ENCODE measurements around the gene NEU2. TPM values are rescaled to one million over a fixed set of nuclear protein-coding genes. Genes with fewer than 3 reads are reported as not detected.

Gene NEU2
- total RNA-seq, 3 donors from 2014 or later (not counting 1 experiment from before 2014, with no cell fraction given), result not detected

DNA sequence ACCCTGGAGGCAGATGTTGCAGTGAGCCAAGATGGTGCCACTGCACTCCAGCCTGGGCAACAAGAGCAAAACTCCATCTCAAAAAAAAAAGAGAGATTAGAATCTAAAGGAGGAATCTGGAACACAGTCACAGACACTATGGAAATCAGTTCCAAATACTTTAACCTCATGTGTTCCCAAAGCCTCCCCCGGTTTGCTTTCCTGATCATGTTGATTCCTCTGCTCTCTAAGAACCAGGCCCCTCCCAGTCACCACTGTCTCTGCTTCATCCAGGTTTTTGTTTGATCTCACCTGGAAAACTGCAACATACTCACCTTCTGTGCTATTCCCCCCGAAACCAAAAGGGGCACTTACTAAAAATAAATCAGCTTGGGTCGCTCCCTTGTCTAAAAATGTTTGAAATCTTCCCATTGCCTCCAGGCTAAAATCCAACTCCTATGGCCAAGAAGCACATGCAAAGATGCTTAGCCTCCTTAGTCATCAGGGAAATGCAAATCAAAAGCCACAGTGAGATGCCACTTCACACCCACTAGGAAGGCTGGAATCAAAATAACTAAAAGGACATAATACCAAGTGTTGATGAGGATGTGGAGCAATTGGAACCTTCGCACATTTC, 6.2 kb upstream of the NEU2 start:
- Mint-ChIP-seq H3K27ac (no peak overlapping the region), H3K4me1 (no peaks in the 10 kb centered on the region), H3K9me3 (no peaks in the 10 kb centered on the region), H3K4me3 (no peak overlapping the region), H3K27me3 (ENCODE audit: low read depth in 2 of 2) (no peaks in the 10 kb centered on the region), H3K36me3 (no peaks in the 10 kb centered on the region)
- intact Hi-C loops (cut with micrococcal nuclease), result loop anchor here (10.0 kb wide), 1 partner anchor 422 kb away; no protein-coding TSS in a partner anchor
- no peaks in the 10 kb centered on the region for H3K36me3 ChIP-seq (ENCODE audit: control insufficient read depth, insufficient read depth, low read length)
- WGBS (ENCODE audit: insufficient coverage), result 95% methylated on average over 4 of the region's 4 CpGs
- TF ChIP-seq, protein P1, sequence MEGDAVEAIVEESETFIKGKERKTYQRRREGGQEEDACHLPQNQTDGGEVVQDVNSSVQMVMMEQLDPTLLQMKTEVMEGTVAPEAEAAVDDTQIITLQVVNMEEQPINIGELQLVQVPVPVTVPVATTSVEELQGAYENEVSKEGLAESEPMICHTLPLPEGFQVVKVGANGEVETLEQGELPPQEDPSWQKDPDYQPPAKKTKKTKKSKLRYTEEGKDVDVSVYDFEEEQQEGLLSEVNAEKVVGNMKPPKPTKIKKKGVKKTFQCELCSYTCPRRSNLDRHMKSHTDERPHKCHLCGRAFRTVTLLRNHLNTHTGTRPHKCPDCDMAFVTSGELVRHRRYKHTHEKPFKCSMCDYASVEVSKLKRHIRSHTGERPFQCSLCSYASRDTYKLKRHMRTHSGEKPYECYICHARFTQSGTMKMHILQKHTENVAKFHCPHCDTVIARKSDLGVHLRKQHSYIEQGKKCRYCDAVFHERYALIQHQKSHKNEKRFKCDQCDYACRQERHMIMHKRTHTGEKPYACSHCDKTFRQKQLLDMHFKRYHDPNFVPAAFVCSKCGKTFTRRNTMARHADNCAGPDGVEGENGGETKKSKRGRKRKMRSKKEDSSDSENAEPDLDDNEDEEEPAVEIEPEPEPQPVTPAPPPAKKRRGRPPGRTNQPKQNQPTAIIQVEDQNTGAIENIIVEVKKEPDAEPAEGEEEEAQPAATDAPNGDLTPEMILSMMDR (IDR thresholded peaks at IDR 0.05), result no peak
- no peaks in the 10 kb centered on the region for H3K9me3 ChIP-seq (ENCODE audit: control insufficient read depth, insufficient read depth, low read length)
- no peak overlapping the region for H3K27ac ChIP-seq (ENCODE audit: low read length)
- DNase-seq, result no peak
- no peak for ATAC-seq
- H3K4me1 ChIP-seq (ENCODE audit: control insufficient read depth, insufficient read depth, low read length), result no peaks in the 10 kb centered on the region
- no peak overlapping the region for H3K4me3 ChIP-seq (ENCODE audit: low read length)
- H3K27me3 ChIP-seq (ENCODE audit: control insufficient read depth, insufficient read depth, low read length), result no peaks in the 10 kb centered on the region

DNA sequence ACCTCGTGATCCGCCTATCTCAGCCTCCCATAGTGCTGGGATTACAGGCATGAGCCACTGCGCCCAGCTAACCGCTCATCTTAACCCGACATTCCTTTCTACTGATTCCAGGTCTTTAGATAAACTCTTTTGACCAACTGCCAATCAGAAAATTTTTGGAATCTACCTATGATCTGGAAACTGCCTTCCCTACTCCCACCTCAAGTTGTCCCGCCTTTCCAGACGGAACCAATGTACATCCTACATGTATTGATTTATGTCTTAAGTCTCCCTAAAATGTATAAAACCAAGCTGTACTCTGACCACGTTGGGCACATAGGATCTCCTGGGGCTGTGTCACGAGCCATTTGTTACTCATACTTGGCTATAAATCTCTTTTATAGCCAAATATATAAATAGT, 3.2 kb upstream of the NEU2 start:
- no peaks in the 10 kb centered on the region for H3K27me3 Mint-ChIP-seq (ENCODE audit: low read depth in 2 of 2)
- DNase-seq (no peak), ATAC-seq (no peak)
- H3K36me3 Mint-ChIP-seq, result no peaks in the 10 kb centered on the region
- intact Hi-C loops (cut with micrococcal nuclease), result loop anchor here (10.0 kb wide), 1 partner anchor 425 kb away; no protein-coding TSS in a partner anchor
- H3K9me3 ChIP-seq (ENCODE audit: control insufficient read depth, insufficient read depth, low read length), result no peaks in the 10 kb centered on the region
- no peak overlapping the region for H3K27ac Mint-ChIP-seq
- H3K4me1 Mint-ChIP-seq, result no peaks in the 10 kb centered on the region
- H3K36me3 ChIP-seq (ENCODE audit: control insufficient read depth, insufficient read depth, low read length), result no peaks in the 10 kb centered on the region
- no peak overlapping the region for H3K27ac ChIP-seq (ENCODE audit: low read length)
- H3K27me3 ChIP-seq (ENCODE audit: control insufficient read depth, insufficient read depth, low read length), result no peaks in the 10 kb centered on the region
- no peak overlapping the region for H3K4me3 ChIP-seq (ENCODE audit: low read length)
- H3K4me3 Mint-ChIP-seq, result no peak overlapping the region
- H3K9me3 Mint-ChIP-seq, result no peaks in the 10 kb centered on the region
- H3K4me1 ChIP-seq (ENCODE audit: control insufficient read depth, insufficient read depth, low read length), result no peaks in the 10 kb centered on the region
- WGBS (ENCODE audit: insufficient coverage), result 98% methylated on average over 8 of the region's 9 CpGs
- TF ChIP-seq, protein P1 (IDR thresholded peaks at IDR 0.05), result no peak

DNA sequence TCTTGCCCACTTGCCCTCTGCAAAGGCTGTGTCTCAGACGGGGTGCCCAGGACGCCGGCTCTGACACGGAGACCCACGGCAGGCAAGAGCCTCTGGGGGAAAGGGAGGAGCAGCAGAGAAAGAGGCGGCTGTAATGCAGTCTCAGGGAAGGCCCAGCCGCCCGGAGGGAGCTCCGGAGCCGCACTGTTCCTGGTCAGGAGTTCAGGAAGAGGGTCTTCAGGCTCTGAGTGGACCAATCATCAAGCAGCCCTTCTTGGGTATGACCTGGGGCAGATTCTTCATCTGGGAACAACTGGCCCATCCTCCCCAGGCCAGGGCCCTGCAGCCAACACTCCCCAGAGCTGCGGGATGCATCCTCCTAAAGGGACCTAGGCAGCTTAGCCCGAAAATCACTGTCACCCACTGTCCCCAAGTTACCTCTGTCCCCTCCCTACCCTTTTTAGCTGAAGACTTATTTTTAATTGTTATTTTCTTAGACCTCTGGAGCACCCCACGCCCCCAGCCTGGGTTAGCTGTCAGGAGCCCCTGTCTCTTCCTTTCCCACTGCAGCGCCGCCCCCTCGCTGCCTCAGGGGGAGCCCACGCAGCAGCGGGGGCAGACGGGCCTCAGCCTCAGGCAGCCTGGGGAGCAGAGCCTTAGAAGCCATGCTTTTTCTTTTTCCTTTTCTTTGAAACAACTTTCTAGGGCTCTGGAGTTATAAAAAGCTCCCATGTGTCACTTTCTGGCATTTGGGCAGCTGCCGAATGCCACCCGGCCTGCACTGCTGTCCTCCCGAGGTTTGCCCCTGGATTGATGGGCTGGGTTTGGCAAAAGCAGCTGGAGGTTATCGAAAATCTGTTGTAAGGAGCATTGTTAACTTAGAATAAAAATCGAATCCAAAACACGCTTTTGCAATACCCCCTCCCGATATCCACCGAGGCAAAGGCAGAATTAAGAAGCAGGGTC, 644 bp upstream of the NEU2 start:
- Mint-ChIP-seq H3K9me3 (no peaks in the 10 kb centered on the region), H3K4me1 (peaks cover 0 to 4% of the 10 kb centered on the region in 2 donors), H3K27me3 (ENCODE audit: low read depth in 2 of 2) (no peaks in the 10 kb centered on the region), H3K4me3 (no peak overlapping the region), H3K27ac (no peak overlapping the region), H3K36me3 (no peaks in the 10 kb centered on the region)
- DNase-seq (no peak), ATAC-seq (no peak)
- WGBS (ENCODE audit: insufficient coverage), result 92% methylated on average over 27 of the region's 27 CpGs
- intact Hi-C loops (cut with micrococcal nuclease), result no loop called here
- Histone ChIP-seq H3K36me3 (ENCODE audit: control insufficient read depth, insufficient read depth, low read length) (no peaks in the 10 kb centered on the region), H3K27me3 (ENCODE audit: control insufficient read depth, insufficient read depth, low read length) (no peaks in the 10 kb centered on the region), H3K9me3 (ENCODE audit: control insufficient read depth, insufficient read depth, low read length) (no peaks in the 10 kb centered on the region), H3K4me3 (ENCODE audit: low read length) (no peak overlapping the region), H3K4me1 (ENCODE audit: control insufficient read depth, insufficient read depth, low read length) (no peaks in the 10 kb centered on the region), H3K27ac (ENCODE audit: low read length) (no peak overlapping the region)
- TF ChIP-seq, protein P1 (IDR thresholded peaks at IDR 0.05), result no peak
